Stimulated activated CD4-positive, alpha-beta T cell treated with anti-CD3 and anti-CD28 coated beads, TNF-alpha, amount 100 ng/mL, for 1 hour (primary cell): ENCODE measurements around the gene DOCK6.

Experiments
- DNase-seq, 3 donors: peaks; one replicate each; pipeline ENCODE4 v3.0.0-alpha.2; 2020; ENCODE audit warnings: low read depth in 3 of 3, low spot score in 1 of 3

The DOCK6 gene

GRCh38 chr19:11227195-11227886 is 35.0 kb downstream of the DOCK6 start:
- no peak for DNase-seq

GRCh38 chr19:11226716-11227166 is 35.6 kb downstream of the DOCK6 start:
- DNase-seq = no peak

DNA sequence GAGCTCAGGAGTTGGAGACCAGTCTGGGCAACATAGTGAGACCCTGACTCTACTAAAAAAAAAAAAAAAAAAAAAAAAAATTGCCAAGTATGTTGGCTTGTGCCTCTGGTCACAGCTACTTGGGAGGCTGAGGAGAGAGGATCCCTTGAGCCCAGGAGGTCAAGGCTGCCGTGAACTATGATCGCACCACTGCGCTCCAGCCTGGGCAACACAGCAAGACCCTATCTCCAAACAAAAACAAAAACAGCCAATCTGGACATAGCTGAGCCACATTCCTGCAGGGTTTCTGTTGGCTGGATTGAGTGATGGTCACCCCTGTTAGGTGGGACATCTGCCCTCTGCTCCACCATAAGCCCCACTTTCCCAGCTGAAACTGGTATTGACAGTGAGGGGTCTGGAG is 36.5 kb downstream of the DOCK6 start:
- DNase-seq = no peak

GRCh38 chr19:11225172-11225571 is 37.2 kb downstream of the DOCK6 start:
- no peak for DNase-seq

- DNase-seq = no peak
These were observed 37.9 kb downstream of the DOCK6 start for GRCh38 chr19:11224429-11224828.

DNA sequence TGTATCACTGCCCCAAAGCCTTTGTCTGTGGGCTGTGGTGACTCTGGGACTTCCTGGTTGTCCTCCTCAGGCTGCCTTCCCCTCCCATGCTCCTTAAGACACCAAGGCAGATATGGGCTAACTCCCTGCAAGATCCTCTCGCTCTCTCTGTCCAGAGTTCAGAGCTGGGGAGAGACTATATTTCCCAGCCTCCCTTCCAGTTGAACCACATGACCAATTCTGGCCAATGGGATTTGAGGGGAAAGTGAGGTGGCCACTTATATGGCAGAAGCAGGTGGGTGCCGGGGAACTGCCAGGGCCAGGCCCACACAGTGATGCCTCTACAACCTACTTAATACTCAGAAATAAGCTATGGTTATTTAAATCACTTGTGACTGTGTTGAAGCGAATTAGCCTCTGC is 39.1 kb downstream of the DOCK6 start:
- DNase-seq = no peak

DNA sequence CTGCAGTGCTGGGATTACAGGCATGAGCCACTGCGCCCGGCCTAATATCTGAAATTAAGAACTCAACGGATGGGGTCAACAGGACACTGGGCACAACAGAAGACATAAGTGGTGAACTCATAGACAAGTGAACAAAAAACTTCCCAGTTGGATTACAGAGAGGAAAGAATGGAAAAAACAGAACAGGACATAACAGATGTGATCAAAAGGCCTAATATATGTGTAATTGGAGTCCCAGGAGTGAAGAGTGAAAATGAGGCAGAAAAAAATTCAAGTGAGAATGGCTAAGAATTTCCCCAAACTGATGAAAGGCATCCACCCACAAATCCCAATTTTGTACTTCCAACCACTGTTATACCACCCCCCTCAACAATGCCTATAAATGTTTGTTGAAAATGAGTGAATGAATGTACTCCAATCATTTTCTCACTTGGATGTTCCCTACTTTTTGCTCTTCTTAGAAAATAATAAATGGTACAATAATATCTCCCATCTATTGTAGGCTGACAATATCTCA is 41.2 kb downstream of the DOCK6 start:
- no peak for DNase-seq

DNA sequence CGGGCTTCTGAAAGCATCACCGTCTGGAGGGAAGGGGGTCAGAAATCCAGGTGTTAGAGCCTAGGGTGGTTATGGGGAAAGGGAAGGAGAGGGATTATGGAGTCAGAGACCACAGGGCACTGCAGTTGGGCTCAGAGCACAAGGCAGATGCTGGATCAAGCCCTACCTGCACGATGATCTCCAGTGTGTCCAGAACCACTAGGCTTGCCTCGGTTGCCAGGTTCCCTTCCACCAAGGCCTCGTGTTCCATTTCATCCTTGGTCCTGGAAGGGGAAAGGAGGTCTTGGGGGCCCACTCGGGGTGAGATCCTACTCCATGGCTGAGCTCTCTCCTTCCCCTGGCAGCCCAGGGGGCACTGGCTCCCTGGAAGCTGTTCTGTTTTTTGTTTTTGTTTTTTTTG is 47.9 kb downstream of the DOCK6 start:
- DNase-seq = no peak

DNA sequence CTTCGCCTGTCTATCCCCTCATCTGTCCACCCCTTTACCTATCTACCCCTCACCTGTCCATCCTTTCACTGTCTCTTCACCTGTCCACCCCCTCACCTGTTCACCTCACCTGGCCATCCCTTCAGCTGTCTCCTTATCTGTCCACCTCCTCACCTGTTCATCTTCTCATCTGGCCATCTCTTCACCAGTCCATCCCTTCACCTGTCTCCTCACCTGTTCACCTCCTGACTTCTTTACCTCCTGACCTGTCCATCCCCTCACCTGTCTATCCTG is 51.7 kb downstream of the DOCK6 start:
- DNase-seq = no peak

DNA sequence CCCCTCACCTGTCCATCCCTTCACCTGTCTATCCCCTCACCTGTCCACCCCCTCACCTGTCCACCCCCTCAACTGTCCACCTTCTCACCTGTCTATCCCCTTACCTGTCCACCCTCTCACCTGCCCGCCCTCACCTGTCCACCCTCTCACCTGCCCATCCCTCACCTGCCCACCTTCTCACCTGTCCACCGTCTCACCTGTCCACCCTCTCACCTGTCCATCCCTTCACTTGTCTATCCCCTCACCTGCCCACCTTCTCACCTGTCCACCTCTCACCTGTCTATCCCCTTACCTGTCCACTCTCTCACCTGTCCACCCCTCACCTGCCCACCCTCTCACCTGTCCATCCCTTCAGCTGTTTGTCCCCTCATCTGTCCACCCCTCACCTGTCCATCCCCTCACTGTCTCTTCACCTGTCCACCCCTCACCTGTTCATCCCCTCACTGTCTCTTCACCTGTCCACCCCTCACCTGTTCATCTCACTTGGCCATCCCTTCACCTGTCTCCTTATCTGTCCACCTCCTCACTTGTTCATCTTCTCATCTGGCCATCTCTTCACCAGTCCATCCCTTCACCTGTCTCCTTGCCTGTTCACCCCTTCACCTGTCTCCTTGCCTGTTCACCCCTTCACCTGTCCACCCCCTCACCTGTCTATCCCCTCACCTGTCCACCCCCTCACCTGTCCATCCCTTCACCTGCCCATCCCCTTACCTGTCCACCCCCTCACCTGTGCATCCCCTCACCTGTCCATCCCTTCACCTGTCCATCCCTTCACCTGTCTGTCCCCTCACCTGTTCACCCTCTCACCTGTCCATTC is 52.3 kb downstream of the DOCK6 start:
- no peak for DNase-seq

GRCh38 chr19:11208561-11209471 is 53.5 kb downstream of the DOCK6 start:
- DNase-seq = no peak

- no peak for DNase-seq
These were observed 56.3 kb downstream of the DOCK6 start for GRCh38 chr19:11205939-11206570.

GRCh38 chr19:11204943-11205349 is 57.4 kb downstream of the DOCK6 start:
- no peak for DNase-seq

GRCh38 chr19:11204076-11204602 is 58.2 kb downstream of the DOCK6 start:
- DNase-seq = no peak

GRCh38 chr19:11203194-11204075 is 58.9 kb downstream of the DOCK6 start:
- peak in 1 of 3 donors; percentile 14 for DNase-seq

GRCh38 chr19:11202488-11203193 is 59.7 kb downstream of the DOCK6 start:
- no peak for DNase-seq

DNA sequence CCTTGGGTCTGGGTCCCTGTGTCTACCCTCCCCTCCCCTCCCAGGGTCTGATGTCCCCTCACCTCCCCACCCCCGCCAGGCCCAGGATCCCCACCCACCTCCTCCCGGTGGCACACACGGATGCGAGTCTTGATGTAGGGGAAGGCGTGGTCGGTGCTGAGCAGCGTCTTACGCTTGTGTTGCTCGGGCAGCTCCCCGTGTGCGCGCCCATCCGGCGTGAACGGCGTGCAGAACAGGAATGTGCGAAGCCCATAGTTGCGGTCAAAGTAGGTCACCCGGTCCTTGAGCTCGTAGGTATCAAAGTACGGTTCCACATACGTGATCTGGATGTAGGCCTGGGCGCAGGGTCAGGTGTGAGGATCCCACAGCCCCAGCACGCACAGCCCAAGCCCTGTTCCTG is 60.5 kb downstream of the DOCK6 start:
- no peak for DNase-seq

- DNase-seq = no peak
These were observed 61.4 kb downstream of the DOCK6 start for GRCh38 chr19:11200931-11201330.

GRCh38 chr19:11200015-11200574 is 62.2 kb downstream of the DOCK6 start:
- DNase-seq = no peak
